G401 (cell line): ENCODE results near the gene NACC2. TPM values are rescaled to one million over a fixed set of nuclear protein-coding genes. Genes with fewer than 3 reads are reported as not detected.

Experiments
- DNase-seq: peaks from one replicate; pipeline ENCODE4 v3.0.0-alpha.2; 2015; ENCODE audit warnings: low spot score
- in situ Hi-C: cut with HindIII; loops from 2 replicates; pipeline ENCODE4 v1.10.0; 2016; ENCODE audit warnings: low sequenced_read_pairs, mixed read lengths
- total RNA-seq: library from RNA; depleted of rRNA; stranded (reverse); fragments of >200 nt; shearing (Covaris generic); gene quantifications from 2 replicates; pipeline ENCODE4 v1.2.3, GENCODE V29; 2014

NACC2 gene
- total RNA-seq, 1 experiment from 2014 or later, result 12.8 TPM

DNA sequence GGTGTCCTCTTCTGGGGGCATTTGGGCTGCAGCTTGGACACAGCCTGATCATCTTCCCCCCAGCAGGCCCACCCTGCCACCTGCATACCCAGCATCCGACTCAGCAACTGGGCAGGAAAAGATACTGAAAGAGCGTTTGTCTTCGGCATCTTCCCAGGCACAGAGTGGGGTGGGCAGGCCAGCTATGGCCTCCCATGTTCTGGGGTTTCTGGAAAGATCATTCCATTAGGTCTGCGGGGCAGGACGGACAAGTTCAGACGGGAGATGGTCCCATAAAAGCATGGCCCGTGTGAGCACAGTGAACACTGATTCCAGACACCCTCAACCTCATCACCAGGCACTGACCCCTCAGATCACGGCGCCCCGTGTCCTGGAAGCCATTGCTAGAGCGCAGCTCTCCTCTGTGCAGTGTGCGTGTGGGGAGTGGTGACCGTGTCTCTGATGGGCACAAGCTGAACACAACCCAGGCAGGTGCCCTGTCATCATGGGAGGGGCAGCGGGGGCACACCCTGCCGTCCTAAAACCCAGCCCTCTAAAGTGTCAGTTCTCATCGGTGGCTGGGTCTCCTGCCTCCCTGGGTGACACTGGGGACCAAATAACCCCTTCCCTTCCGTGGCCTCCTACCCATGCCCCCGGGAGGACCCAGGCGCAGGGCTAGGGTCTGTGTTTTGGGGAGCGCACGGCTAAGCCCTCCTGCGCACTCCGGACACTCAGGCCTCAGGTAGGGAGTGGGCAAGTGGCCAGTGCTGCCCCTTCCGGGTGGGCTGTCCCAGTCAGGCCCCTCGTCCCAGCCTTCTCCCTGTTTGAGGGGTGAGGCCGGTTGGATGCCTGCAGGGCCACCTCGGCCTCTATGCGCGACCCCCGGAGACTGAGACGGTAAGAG, 36.8 kb upstream of the NACC2 start:
- in situ Hi-C loops, result no loop called here
- no peak for DNase-seq

GRCh38 chr9:136129176-136129575, 34.1 kb upstream of the NACC2 start:
- in situ Hi-C loops, result no loop called here

DNA sequence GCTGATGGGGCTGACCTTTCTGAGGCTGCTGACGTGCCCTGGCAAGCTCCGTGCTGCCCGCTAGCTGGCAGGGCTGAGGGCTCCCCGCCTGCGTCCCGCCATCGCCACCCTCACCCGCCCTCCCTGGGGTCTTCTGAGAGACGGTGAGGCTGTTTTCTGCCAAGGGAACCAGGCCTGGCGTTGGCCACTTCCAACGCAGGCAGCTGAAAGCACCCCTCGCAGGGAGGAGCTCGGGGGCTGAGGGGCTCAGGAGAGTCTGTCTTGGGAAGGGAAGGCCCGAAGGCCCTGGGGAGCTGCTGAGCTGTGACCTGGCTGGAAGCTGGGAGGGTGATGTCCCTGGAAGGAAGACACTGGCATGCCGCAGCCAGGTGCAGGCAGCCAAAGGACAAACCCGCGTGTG, 33.3 kb upstream of the NACC2 start:
- in situ Hi-C loops, result no loop called here
- DNase-seq, result no peak

More at GRCh38 chr9:136129176-136129575, 34.1 kb upstream of the NACC2 start:
- DNase-seq, result no peak

- DNase-seq, result no peak
- in situ Hi-C loops, result no loop called here
These were observed 32.2 kb upstream of the NACC2 start for GRCh38 chr9:136127313-136127712.

GRCh38 chr9:136124976-136125692, 30.0 kb upstream of the NACC2 start:
- no peak for DNase-seq
- in situ Hi-C loops, result no loop called here

DNA sequence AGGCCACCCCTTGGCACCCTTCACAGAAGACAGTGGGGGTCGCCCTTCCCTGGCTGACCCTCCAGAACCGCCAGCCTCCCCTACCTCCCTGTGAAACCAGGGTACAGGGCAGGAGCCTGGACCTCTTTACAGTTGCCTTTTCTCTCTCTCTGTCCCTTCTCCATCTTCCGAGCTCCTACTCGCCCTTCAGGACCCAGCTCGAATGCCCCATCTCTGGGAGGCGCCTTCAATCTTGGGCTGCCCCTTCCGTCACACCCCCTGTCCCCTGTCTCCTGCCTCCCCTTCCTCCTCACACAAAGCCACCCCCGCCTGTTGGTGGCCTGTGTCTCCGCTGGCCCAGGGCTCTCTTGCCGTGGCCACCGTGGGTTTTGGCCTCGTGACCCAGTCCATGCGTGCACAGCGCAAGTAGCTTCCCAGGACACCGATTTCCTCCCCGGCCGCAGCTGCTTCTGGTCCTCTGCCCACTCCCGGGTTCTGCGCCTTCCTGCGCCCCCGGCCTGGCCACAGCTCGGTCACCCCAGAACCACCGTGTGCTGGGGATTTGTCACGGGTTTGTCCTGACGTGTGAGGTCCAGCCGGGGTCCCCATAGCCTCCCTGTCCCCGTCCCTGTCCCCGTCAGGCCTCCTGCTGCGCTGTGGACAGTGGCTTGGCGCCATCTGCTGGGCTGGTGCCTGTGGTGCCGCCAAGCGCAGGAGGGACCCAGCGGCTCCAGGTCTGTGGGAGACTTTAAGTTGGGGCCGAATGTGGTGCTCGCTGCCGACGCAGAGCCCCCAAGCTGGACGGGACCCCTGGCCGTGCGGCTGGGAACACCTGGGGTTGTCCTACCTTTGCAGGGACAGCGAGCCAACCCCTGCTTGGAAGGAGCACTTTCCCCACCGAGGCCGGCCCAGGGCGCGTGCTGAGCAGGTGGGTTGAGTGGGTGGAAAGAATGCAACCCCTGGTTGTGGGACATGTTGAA, 27.6 kb upstream of the NACC2 start:
- peak; percentile 74 for DNase-seq
- in situ Hi-C loops, result no loop called here

DNA sequence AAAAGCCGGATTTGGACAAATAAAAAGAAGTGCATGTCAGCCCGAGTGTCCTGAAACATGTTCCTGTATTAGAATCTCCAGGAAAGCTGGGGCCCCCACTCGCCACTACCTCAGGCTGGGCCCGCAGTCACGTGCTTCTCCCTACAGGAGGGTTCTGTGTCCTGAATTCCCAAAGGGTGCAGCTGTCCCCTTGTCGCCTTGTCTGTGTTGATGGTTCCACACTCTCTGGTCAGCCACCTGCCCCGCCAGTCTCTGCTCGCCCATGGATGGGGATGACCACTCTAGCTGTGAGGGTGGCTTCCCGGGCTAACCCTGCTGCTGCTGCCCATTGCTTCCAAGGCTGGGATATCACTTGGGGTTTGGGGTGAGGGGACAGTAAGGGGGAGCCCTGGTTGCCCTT, 26.7 kb upstream of the NACC2 start:
- in situ Hi-C loops, result no loop called here

DNA sequence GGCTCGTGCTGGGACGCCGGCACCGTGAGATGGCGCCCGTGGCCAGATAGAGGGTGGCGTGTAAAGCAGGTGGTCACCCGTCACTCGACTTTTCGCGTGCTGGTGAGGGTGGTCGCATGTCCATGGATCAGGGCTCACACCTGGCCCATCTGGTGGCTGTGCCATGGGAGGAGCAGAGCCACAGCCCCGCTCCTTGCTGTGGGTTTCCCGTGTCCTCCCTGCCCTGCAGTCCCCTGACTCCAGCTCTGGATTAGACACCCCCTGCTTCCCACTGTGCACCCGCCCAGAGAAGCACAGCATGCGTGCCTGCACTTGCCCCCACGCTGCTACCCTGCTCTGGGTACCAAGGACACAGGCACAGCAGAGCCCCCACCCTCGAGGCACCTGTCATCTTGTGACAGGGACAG, 25.4 kb upstream of the NACC2 start:
- no peak for DNase-seq
- in situ Hi-C loops, result no loop called here

More for the DNA sequence above, 26.7 kb upstream of the NACC2 start:
- no peak for DNase-seq

DNA sequence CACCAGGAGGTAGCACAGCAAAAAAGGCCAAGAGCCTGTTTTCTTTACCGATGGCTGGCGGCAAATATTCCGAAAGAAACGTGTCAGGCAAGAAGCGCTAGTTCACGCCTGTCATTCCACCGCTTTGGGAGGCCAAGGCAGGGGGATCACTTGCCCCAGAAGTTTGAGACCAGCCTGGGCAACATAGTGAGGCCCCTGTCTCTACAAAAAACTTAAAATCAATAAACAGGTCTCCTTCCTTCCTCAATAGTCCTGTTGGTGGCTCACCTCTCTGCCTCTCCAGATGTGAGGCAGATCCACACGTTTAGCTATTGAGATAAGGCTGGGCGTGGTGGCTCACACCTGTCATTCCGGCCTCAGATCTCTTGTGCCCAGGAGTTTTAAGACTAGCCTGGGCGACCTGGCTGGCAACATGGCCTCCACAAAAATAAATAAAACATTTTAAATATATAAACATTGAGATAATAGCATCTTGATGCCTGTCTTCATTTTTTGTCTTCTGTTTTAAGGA, 24.8 kb upstream of the NACC2 start:
- DNase-seq, result no peak
- in situ Hi-C loops, result no loop called here

DNA sequence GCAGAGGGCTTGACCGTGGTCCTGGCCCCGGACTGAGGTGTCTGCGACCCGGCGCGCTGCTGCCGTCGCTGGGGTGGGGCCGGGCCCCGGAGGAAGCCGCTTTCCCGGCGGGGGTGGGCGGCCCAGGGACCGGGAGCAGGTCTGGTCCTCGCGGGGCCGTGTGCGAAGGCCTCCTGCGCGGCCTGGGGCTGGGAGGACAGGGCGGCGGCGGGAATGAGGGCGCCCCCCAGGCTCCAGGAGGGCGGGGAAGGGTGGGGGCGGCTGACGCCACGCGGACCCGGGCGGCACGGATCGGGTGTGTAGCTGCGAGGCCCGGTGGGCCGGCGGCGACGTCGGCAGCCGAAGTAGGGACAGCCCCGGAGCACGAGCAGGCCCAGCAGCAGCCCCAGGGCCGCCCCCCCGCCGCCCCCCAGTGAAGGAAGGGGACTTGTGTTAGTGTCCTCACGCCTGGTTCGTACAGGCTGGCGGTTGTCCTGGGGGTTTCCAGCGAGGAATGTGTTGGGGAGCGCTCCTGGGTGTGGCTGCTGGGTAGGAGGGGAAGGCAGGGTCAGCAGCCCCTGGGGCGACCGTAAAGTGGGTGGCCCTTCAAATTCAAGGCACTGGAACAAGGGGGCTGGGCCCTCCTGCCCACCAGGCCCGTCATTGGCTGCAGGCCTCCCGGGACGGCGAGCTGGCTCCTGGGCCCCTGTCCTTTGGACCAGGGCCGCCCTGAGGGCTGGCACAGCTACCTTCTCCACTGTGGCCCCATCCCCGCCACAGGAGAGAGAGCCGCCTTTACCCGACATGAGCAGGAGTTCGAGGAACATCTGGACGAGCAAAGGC, 24.2 kb upstream of the NACC2 start:
- in situ Hi-C loops, result no loop called here

GRCh38 chr9:136118320-136119060, 23.4 kb upstream of the NACC2 start, which contains the start of gene TMEM250:
Gene TMEM250, minus strand, starts transcription at chr9:136118875. Its CDS starts 1,975 bp downstream, at chr9:136116900.
- peak; percentile 89 for DNase-seq
- in situ Hi-C loops, result no loop called here

More for the DNA sequence above, 24.2 kb upstream of the NACC2 start:
- DNase-seq, result no peak

DNA sequence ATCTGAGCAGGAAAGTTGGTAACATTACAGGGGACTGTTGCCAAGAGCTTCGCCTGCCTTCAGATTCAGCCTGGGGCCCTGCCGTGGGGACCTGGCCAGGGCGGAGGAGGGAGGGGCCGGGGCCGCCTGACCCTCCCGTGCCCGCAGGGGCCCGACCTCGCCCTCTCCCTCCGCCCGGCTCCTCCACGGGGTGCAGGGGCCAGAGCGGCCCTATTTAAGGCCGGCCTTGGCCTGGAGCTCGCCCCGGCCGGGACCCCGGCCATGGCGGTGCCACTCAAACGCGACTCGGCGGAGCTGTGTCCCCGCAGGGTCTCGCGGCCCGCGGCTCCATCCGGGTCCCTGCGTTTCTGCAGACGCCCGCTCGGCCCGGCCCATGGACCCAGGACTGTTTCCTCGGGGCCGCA, 22.8 kb upstream of the NACC2 start:
- DNase-seq, result no peak
- in situ Hi-C loops, result no loop called here

DNA sequence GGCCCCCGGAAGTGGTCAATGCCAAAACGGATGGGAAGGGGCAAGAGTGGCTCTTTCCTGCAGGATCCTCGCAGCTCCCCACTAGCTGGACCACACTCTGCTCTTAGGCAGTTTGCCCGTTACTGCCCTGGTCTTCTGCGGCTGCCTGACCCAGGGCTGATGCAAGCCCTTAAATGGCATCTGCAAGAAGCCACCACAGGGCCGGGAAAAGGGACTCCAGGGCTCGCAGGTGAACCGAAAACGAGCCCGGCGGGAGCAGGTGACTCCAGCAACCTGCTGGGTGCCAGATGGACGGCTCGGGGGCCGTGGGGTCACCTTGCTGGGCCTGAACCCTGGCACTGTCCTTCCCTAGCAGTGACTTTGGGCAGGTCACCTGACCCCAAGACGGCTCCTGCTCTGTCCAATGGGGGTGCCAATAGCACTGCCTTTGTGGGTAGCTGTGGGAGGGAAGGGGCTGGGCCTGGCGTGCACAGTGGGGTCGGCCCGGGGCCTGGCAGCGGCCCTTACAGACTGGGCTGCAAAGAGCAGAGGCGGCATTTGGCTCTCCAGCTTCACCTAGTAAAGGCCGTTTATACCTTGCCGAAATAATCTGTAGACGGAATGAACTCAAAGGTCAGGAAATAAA, 22.3 kb upstream of the NACC2 start:
- DNase-seq, result peak; percentile 38
- in situ Hi-C loops, result no loop called here

DNA sequence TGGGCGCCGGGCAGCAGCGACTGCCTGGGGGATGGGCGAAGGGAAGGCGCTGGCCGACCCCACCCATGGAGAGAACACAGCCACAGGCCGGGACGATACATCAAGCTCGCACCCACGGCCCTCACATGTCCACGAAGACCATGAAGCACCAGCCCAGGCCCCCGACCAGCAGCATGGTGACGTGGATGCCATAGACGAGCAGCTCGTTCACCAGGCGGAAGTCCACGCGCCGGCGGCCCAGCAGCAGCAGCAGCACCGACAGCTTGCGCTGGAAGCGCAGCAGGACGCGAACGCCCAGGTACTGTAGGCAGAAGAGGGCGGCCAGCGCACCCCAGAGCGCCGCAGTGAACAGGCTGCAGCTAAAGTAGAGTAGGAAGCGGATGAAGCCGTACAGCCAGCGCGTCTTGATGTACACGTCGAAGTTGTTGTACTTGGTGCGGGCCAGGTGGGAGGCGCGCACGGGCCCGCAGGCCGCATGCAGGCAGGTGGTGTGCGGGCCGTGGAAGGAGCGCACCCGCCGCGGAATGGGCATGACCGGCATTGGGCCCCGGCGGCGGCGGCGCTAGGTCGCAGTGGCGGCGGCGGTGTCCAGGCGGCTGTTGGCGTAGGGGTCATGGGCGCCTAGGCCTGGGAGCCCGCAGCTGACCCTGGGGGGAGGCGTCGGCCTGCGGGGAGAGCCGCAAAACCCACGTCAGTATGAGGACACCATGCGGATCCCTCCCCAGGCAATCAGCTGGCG, 21.4 kb upstream of the NACC2 start:
- in situ Hi-C loops, result no loop called here
- no peak for DNase-seq

GRCh38 chr9:136115641-136116359, 20.7 kb upstream of the NACC2 start:
- in situ Hi-C loops, result no loop called here
- no peak for DNase-seq

DNA sequence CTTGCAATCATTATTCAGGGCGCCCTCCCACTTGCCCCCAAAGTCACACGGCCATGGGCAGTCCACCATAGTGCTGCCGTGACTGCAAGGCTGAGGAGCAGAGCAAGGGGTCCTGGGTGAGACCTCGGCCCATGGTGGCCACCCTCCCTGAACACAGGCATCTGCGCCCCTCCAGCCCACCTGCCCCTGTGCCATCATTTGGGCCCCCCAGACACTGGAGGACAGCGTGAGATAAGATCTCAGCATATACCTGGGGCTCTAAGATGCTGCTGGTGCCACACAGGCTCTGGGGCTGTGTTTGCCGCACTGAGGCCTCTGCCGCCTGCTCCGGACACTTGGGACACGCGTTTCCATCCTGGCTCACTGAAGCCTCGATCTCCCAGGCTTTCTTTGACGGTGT, 20.1 kb upstream of the NACC2 start:
- in situ Hi-C loops, result no loop called here
- DNase-seq, result no peak
